Measurements from ENCODE around the gene CCSER1.

DNA sequence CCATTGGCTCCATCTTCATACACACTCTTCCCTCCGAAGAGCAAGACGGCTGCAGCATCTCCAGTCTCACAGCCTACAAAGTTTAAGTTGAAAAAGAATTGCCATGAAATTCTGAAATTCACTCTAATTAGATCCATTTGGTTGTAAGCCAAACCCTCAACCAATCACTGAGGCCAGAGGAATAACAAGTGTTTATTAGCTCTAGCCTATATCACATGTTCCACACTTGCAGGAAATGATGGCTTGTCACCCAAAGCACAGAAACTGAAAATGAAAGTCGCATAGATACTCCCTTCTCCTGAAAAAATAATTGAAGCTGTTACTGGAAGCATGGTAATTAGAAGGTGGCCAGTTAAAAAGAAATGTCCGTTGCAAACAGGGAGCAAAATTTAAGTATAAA is 1071.8 kb downstream of the CCSER1 start:
- TF ChIP-seq RAD21 (IDR thresholded peaks at IDR 0.05) (no peak), JUND (IDR thresholded peaks at IDR 0.05) (no peak), TAF1 (conservative IDR thresholded peaks at IDR 0.05) (no peak), FOXA1 (IDR thresholded peaks at IDR 0.05) (no peak), NR2F2 (IDR thresholded peaks at IDR 0.05) (no peak), HNF4G (IDR thresholded peaks at IDR 0.05) (no peak), YY1 (IDR thresholded peaks at IDR 0.05) (no peak), RXRA (IDR thresholded peaks at IDR 0.05) (no peak), EGR1 (IDR thresholded peaks at IDR 0.05; ENCODE audit: low read depth in 2 of 2) (no peak), SP1 (IDR thresholded peaks at IDR 0.05) (no peak)
- TF ChIP-seq, protein P1, sequence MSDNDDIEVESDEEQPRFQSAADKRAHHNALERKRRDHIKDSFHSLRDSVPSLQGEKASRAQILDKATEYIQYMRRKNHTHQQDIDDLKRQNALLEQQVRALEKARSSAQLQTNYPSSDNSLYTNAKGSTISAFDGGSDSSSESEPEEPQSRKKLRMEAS (IDR thresholded peaks at IDR 0.05), result no peak
- TF ChIP-seq, protein P2, sequence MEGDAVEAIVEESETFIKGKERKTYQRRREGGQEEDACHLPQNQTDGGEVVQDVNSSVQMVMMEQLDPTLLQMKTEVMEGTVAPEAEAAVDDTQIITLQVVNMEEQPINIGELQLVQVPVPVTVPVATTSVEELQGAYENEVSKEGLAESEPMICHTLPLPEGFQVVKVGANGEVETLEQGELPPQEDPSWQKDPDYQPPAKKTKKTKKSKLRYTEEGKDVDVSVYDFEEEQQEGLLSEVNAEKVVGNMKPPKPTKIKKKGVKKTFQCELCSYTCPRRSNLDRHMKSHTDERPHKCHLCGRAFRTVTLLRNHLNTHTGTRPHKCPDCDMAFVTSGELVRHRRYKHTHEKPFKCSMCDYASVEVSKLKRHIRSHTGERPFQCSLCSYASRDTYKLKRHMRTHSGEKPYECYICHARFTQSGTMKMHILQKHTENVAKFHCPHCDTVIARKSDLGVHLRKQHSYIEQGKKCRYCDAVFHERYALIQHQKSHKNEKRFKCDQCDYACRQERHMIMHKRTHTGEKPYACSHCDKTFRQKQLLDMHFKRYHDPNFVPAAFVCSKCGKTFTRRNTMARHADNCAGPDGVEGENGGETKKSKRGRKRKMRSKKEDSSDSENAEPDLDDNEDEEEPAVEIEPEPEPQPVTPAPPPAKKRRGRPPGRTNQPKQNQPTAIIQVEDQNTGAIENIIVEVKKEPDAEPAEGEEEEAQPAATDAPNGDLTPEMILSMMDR (IDR thresholded peaks at IDR 0.05; ENCODE audit: low read depth, low read length, missing input control), result no peak
- TF ChIP-seq, protein P3, sequence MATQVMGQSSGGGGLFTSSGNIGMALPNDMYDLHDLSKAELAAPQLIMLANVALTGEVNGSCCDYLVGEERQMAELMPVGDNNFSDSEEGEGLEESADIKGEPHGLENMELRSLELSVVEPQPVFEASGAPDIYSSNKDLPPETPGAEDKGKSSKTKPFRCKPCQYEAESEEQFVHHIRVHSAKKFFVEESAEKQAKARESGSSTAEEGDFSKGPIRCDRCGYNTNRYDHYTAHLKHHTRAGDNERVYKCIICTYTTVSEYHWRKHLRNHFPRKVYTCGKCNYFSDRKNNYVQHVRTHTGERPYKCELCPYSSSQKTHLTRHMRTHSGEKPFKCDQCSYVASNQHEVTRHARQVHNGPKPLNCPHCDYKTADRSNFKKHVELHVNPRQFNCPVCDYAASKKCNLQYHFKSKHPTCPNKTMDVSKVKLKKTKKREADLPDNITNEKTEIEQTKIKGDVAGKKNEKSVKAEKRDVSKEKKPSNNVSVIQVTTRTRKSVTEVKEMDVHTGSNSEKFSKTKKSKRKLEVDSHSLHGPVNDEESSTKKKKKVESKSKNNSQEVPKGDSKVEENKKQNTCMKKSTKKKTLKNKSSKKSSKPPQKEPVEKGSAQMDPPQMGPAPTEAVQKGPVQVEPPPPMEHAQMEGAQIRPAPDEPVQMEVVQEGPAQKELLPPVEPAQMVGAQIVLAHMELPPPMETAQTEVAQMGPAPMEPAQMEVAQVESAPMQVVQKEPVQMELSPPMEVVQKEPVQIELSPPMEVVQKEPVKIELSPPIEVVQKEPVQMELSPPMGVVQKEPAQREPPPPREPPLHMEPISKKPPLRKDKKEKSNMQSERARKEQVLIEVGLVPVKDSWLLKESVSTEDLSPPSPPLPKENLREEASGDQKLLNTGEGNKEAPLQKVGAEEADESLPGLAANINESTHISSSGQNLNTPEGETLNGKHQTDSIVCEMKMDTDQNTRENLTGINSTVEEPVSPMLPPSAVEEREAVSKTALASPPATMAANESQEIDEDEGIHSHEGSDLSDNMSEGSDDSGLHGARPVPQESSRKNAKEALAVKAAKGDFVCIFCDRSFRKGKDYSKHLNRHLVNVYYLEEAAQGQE (IDR thresholded peaks at IDR 0.05), result no peak
- TF ChIP-seq, protein P4, sequence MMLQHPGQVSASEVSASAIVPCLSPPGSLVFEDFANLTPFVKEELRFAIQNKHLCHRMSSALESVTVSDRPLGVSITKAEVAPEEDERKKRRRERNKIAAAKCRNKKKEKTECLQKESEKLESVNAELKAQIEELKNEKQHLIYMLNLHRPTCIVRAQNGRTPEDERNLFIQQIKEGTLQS (IDR thresholded peaks at IDR 0.05), result no peak

Measured in liver (tissue), 3 donors.